Measurements from ENCODE around the gene STK32B.

The STK32B gene

DNA sequence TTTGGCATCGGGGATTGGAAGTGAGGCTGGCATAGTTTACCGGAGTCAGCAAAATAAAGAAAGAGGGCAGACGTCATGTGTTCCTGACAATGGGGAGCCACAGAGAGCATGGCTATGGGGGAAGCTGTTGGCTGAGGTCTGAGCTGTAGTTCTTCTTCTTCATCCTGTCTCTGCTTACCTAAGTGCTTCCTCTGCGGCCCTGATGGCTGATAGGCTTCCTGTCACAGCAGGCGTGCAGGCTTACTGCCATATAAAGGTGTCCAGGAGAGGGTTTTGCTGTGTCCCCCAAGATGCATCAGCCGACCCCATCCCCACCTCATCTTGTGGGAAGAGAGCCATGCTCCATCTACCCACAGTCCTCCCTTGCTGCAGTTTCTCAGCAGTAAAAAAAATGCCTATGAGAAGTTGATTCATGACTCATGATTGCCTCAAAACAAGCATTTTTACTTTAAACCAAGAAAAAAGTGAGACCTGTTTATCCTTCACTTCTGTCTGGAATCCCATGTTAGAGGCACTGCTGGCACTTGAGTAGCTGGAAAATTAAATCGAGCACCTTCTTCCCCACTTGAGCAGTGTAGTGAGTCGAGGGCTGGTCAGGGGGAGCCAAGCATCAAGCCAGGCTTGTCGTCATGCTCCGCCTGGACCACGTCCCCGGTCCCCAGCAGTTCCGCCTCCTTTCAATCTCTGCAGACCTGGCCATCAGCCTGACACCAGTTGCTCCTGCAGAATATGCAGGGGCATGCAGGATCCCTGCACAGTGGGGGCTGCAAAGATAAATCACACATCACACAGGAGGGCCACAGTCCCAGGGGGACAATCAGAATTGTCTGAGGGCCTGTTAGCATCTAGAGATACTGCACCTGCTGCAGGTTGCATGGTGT, 419.3 kb downstream of the STK32B start:
- no peak for TF ChIP-seq ZFX (IDR thresholded peaks at IDR 0.05; ENCODE audit: borderline replicate concordance)
- TF ChIP-seq, protein P1, sequence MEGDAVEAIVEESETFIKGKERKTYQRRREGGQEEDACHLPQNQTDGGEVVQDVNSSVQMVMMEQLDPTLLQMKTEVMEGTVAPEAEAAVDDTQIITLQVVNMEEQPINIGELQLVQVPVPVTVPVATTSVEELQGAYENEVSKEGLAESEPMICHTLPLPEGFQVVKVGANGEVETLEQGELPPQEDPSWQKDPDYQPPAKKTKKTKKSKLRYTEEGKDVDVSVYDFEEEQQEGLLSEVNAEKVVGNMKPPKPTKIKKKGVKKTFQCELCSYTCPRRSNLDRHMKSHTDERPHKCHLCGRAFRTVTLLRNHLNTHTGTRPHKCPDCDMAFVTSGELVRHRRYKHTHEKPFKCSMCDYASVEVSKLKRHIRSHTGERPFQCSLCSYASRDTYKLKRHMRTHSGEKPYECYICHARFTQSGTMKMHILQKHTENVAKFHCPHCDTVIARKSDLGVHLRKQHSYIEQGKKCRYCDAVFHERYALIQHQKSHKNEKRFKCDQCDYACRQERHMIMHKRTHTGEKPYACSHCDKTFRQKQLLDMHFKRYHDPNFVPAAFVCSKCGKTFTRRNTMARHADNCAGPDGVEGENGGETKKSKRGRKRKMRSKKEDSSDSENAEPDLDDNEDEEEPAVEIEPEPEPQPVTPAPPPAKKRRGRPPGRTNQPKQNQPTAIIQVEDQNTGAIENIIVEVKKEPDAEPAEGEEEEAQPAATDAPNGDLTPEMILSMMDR (IDR thresholded peaks at IDR 0.05) = no peak

DNA sequence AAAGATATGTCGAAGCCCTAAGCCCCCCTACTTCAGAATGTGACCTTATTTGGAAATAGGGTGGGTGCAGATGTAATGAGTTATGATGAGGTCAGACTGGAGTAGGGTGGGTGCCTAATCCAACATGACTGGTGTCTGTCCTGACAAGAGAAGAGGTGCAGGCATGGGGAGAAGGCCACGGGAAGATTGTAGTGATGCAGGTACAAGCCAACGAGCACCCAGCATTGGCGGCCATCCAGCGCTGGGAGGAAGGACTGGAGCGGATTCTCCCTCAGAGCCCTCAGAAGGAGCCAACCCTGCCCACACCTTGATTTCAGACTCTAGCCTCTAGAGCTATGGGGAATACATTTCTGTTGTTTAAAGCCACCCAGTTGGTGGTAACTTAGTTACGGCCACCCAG, 419.9 kb downstream of the STK32B start:
- H3K27ac ChIP-seq = no peak overlapping the region
- TF ChIP-seq, protein P1 (IDR thresholded peaks at IDR 0.05) = no peak
- no peak for TF ChIP-seq ZFX (IDR thresholded peaks at IDR 0.05; ENCODE audit: borderline replicate concordance)

More for the DNA sequence above, 419.3 kb downstream of the STK32B start:
- H3K27ac ChIP-seq = no peak overlapping the region

DNA sequence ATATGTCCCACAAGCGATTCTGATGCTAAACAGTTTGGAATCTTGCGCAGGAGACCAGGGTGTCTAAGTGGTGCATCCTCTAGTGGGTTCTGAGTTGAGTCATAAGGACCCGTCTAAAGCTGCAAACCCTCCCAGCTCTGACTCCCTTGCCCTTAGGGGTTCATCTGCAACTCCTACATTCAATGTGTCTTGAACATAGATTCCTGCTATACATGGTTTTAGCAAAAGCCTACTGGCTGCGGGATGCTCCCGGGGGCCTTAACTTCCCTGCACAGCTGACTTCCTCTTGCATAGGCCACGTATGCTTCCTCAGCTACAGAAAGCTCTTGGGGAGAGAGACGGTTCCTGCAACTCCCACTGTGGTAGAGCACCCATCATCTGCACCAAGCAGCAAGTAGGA, 420.4 kb downstream of the STK32B start:
- no peak for TF ChIP-seq ZFX (IDR thresholded peaks at IDR 0.05; ENCODE audit: borderline replicate concordance)
- TF ChIP-seq, protein P1 (IDR thresholded peaks at IDR 0.05) = no peak
- H3K27ac ChIP-seq = no peak overlapping the region

DNA sequence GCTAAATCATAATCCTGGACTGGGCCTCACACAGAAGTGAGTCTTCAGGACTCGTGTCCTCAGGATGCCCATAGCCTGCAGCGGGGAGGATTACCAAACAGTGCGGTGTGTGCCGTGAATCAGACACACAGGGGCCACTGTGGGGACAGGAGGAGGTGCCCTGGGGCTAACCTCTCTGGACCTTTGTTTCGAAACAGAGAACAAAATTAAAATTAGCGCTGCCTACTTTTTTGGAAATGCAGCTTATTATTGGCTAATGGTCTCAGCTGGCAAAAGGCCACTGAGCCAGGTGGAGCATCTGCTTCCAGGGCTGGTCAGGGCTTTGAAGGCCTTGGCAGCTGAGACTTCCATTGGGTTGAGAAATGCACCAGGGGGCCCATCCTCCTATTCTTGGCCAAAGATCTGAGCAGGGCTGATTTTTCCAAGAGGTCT, 420.9 kb downstream of the STK32B start:
- TF ChIP-seq, protein P1 (IDR thresholded peaks at IDR 0.05) = no peak
- no peak for TF ChIP-seq ZFX (IDR thresholded peaks at IDR 0.05; ENCODE audit: borderline replicate concordance)
- no peak overlapping the region for H3K27ac ChIP-seq

DNA sequence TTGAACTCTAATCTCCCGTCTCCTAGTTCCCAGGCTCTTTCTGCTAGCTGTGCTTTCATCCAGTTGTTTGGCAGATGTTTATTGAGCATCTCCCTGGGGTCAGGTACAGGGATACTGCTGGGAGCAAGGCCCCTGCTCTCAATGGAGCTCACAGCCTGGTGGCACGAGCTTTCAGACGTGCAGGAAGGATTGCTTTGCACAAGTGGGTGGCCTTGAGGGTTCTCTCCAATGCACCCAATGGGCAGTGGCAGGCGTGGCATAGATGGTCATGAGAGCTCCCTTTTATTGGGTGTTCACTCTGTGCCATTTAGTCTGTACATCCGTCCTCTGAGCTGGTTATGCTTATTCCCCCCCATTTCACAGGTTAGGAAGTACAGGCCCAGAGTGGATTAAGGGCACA, 421.8 kb downstream of the STK32B start:
- TF ChIP-seq ZFX (IDR thresholded peaks at IDR 0.05; ENCODE audit: borderline replicate concordance) = no peak
- TF ChIP-seq, protein P1 (IDR thresholded peaks at IDR 0.05) = no peak
- no peak overlapping the region for H3K27ac ChIP-seq

DNA sequence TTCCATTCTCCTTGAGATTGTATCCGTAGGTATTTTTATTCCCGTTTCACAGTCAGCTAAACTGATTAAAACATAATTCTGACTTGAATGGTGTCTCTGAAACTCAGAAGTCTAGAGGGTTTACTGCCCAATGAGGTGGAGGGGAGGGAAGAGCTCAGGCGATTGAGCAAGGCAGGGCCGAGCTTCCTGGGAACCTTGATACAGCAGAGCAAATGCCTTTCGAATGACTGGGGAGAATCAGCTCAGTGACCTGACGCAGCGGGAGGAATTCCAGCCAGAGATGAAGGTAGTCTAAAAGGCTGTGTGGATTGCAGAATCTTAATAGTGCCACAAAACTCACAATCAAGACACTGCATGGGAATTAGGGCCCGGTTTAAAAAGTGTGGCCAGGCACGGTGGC, 423.5 kb downstream of the STK32B start:
- no peak overlapping the region for H3K27ac ChIP-seq
- TF ChIP-seq, protein P1 (IDR thresholded peaks at IDR 0.05) = no peak
- no peak for TF ChIP-seq ZFX (IDR thresholded peaks at IDR 0.05; ENCODE audit: borderline replicate concordance)

DNA sequence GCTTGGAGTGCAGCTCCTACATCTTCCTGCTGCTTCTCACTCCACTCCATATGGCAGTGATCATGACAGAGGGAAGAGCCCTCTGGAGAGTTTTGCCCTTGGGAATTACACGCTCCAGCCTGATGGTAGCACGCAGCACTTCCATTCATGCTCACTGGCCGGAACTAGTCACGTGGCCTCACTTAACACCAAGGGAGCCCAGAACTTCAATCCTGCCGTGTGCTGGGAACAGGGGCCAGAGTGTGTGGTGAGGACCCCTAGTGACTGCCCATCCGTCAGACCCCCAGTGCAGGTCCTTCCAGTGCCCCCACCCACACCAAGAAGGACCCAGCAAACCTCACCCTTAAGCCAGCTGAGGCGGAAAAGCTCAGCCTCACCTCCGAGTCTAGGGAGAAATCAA, 426.3 kb downstream of the STK32B start:
- no peak for TF ChIP-seq ZFX (IDR thresholded peaks at IDR 0.05; ENCODE audit: borderline replicate concordance)
- TF ChIP-seq, protein P1 (IDR thresholded peaks at IDR 0.05) = no peak
- H3K27ac ChIP-seq = no peak overlapping the region

Data from 22Rv1 (cell line).